ENCODE data around the gene CA7.

Gene CA7

GRCh38 chr16:66849021-66849420, 4.8 kb downstream of the CA7 start:
- no peaks in the 10 kb centered on the region for H4K20me1 ChIP-seq (ENCODE audit: insufficient read depth, low read length)
- no peaks in the 10 kb centered on the region for H3K36me3 ChIP-seq (replicated peaks; ENCODE audit: insufficient read depth, low read length)
- no peaks in the 10 kb centered on the region for H3K27me3 ChIP-seq (replicated peaks; ENCODE audit: insufficient read depth, low read length)
- H3K4me2 ChIP-seq (ENCODE audit: low read depth, low read length): no peak overlapping the region
- H3K4me3 ChIP-seq (ENCODE audit: low read length): no peak overlapping the region
- H3K9ac ChIP-seq (ENCODE audit: low read length): no peak overlapping the region
- DNase-seq: no peak
- no peaks in the 10 kb centered on the region for H3K79me2 ChIP-seq (ENCODE audit: low read length)
- no peaks in the 10 kb centered on the region for H3K9me3 ChIP-seq (replicated peaks; ENCODE audit: insufficient read depth, low read length)
- no peaks in the 10 kb centered on the region for H3K4me1 ChIP-seq (ENCODE audit: low read length)
- no peaks in the 10 kb centered on the region for H3K9me2 ChIP-seq (replicated peaks; ENCODE audit: insufficient read depth, low read length)
- no peak for TF ChIP-seq EZH2phosphoT487 (IDR thresholded peaks at IDR 0.05; ENCODE audit: low read length)
- TF ChIP-seq EZH2 (optimal IDR thresholded peaks at IDR 0.05; ENCODE audit: low read depth, low read length): no peak
- no peak for TF ChIP-seq CTCF (IDR thresholded peaks at IDR 0.05; ENCODE audit: low read length)
- no peak overlapping the region for H3K27ac ChIP-seq (ENCODE audit: low read length)
- H3F3A ChIP-seq (ENCODE audit: insufficient read depth, low read length): no peaks in the 10 kb centered on the region
- no peak overlapping the region for H2AFZ ChIP-seq (ENCODE audit: low read length)

GRCh38 chr16:66849549-66849948, 5.3 kb downstream of the CA7 start:
- H3K4me1 ChIP-seq (ENCODE audit: low read length): no peaks in the 10 kb centered on the region
- TF ChIP-seq EZH2phosphoT487 (IDR thresholded peaks at IDR 0.05; ENCODE audit: low read length) (no peak), CTCF (IDR thresholded peaks at IDR 0.05; ENCODE audit: low read length) (no peak)

GRCh38 chr16:66850115-66850815, 6.1 kb downstream of the CA7 start:
- H2AFZ ChIP-seq (ENCODE audit: low read length): no peak overlapping the region
- DNase-seq: no peak
- no peak for TF ChIP-seq EZH2 (optimal IDR thresholded peaks at IDR 0.05; ENCODE audit: low read depth, low read length)
- no peak for TF ChIP-seq CTCF (IDR thresholded peaks at IDR 0.05; ENCODE audit: low read length)
- TF ChIP-seq EZH2phosphoT487 (IDR thresholded peaks at IDR 0.05; ENCODE audit: low read length): no peak
- H3K4me1 ChIP-seq (ENCODE audit: low read length): no peaks in the 10 kb centered on the region
- H3K9me2 ChIP-seq (replicated peaks; ENCODE audit: insufficient read depth, low read length): no peaks in the 10 kb centered on the region
- H3K27ac ChIP-seq (ENCODE audit: low read length): no peak overlapping the region
- no peaks in the 10 kb centered on the region for H3K36me3 ChIP-seq (replicated peaks; ENCODE audit: insufficient read depth, low read length)
- H3K4me2 ChIP-seq (ENCODE audit: low read depth, low read length): no peak overlapping the region
- H3K9ac ChIP-seq (ENCODE audit: low read length): no peak overlapping the region
- no peaks in the 10 kb centered on the region for H3K27me3 ChIP-seq (replicated peaks; ENCODE audit: insufficient read depth, low read length)
- H3K79me2 ChIP-seq (ENCODE audit: low read length): no peaks in the 10 kb centered on the region
- H3K9me3 ChIP-seq (replicated peaks; ENCODE audit: insufficient read depth, low read length): no peaks in the 10 kb centered on the region
- H3K4me3 ChIP-seq (ENCODE audit: low read length): no peak overlapping the region
- no peaks in the 10 kb centered on the region for H4K20me1 ChIP-seq (ENCODE audit: insufficient read depth, low read length)
- H3F3A ChIP-seq (ENCODE audit: insufficient read depth, low read length): no peaks in the 10 kb centered on the region

More at GRCh38 chr16:66849549-66849948, 5.3 kb downstream of the CA7 start:
- H3K9ac ChIP-seq (ENCODE audit: low read length): no peak overlapping the region
- no peak overlapping the region for H3K4me2 ChIP-seq (ENCODE audit: low read depth, low read length)
- H3K4me3 ChIP-seq (ENCODE audit: low read length): no peak overlapping the region
- no peaks in the 10 kb centered on the region for H3F3A ChIP-seq (ENCODE audit: insufficient read depth, low read length)
- H2AFZ ChIP-seq (ENCODE audit: low read length): no peak overlapping the region
- no peaks in the 10 kb centered on the region for H3K9me3 ChIP-seq (replicated peaks; ENCODE audit: insufficient read depth, low read length)
- no peaks in the 10 kb centered on the region for H3K36me3 ChIP-seq (replicated peaks; ENCODE audit: insufficient read depth, low read length)
- no peak for DNase-seq
- H3K27ac ChIP-seq (ENCODE audit: low read length): no peak overlapping the region
- H3K79me2 ChIP-seq (ENCODE audit: low read length): no peaks in the 10 kb centered on the region
- H3K9me2 ChIP-seq (replicated peaks; ENCODE audit: insufficient read depth, low read length): no peaks in the 10 kb centered on the region
- H3K27me3 ChIP-seq (replicated peaks; ENCODE audit: insufficient read depth, low read length): no peaks in the 10 kb centered on the region
- H4K20me1 ChIP-seq (ENCODE audit: insufficient read depth, low read length): no peaks in the 10 kb centered on the region
